Fibroblast of lung (primary cell): Measurements from ENCODE around the gene COX8A.

ENCODE experiments used
- CTCF ChIP-seq, 2 donors: IDR thresholded peaks in 1 of 2; conservative IDR thresholded peaks in 1 of 2; 1 replicate in 1 of 2; 2 replicates in 1 of 2; pipeline ENCODE4 v1.5.1; 2011 to 2012; ENCODE audit warnings: low read length in 2 of 2, control low read depth in 1 of 2, inconsistent platforms in 1 of 2, low read depth in 1 of 2, mild to moderate bottlenecking in 1 of 2
- EZH2 ChIP-seq: IDR thresholded peaks from 2 replicates; pipeline ENCODE4 v1.5.1; 2012; ENCODE audit warnings: low read length, control low read depth, mild to moderate bottlenecking; ENCODE audit errors: missing control alignments

DNA sequence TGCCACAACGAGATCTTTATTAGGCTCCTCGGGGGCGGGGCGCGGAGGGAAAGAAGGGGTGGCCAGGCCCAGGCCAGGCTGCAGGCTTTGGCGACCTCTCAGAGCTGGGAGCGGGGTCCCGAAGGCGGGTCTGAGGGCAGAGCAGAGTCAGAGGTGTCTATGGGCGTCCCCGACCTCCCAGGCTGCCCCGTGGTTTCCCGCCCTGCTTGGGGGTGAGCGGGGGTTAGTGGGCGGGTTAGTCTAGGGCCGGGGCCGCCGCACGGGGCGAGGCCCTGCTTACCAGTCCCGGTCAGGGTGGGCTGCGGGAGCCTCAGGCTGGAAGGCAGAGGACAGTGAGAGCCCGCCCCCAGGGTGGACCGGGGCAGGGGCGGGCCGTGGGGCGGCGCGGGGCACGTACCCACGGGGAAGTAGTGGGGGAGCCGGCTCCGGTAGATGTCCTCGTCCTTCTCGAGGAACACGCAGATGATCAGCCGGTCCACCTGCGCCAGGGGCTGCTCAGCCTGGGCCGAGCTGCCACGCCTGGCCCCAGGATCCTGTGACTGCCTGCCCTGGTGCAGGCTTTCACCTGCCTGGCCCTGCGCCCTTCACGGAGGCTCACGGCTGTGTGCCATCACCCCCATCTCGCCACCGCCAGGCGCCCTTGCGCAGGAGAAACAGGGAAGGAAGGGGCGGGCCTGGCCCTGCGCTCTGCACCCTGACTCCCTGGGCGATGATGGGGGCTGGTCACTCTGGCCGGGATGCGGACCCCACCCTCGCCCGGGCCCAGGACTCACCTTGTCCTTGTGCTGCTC lies 24.3 kb downstream of the COX8A start:
- TF ChIP-seq CTCF (conservative IDR thresholded peaks at IDR 0.05 in 1 of 2, IDR thresholded peaks at IDR 0.05 in 1 of 2; ENCODE audit: low read depth in 1 of 2, low read length in 2 of 2) = no peak
- no peak for TF ChIP-seq EZH2
